Transverse colon (tissue), 3 donors: ENCODE data around the gene PDIA2.

ENCODE experiments used
- EP300 ChIP-seq: sonication (generic); formaldehyde crosslinking; IDR thresholded peaks from one replicate; pipeline ENCODE4 v1.6.1; 2017; ENCODE audit warnings: antibody characterized with exemption, low read depth
- TF ChIP-seq, protein P1 (sequence below), 5 experiments: fragments of 200-600 bp in 3 of 5; fragments of 450-650 bp in 2 of 5; sonication (generic) in 3 of 5; IDR thresholded peaks; 1 replicate in 2 of 5; 2 replicates in 3 of 5; pipeline ENCODE4 v1.5.1; 2016 to 2017; ENCODE audit warnings: antibody characterized with exemption in 5 of 5, inconsistent platforms in 3 of 5, mild to moderate bottlenecking in 2 of 5, moderate library complexity in 1 of 5

DNA sequence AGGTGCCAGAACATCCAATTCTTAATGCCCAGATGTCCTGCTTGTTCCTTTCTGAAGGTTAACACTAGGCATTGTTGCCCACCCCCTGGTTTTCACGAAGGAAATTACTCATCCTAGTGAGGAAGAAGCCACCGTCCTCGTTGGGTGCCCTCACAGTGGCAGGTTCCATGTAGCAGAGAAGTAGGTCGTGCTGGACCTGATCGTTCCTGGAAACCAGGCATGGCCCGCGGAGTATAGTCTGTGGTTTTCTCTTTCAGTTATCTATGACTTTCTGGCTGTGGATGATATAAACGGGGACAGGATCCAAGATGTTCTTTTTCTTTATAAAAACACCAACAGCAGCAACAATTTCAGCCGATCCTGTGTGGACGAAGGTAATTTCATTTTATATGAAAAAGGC lies 23.7 kb upstream of the PDIA2 start:
- TF ChIP-seq, protein P1, sequence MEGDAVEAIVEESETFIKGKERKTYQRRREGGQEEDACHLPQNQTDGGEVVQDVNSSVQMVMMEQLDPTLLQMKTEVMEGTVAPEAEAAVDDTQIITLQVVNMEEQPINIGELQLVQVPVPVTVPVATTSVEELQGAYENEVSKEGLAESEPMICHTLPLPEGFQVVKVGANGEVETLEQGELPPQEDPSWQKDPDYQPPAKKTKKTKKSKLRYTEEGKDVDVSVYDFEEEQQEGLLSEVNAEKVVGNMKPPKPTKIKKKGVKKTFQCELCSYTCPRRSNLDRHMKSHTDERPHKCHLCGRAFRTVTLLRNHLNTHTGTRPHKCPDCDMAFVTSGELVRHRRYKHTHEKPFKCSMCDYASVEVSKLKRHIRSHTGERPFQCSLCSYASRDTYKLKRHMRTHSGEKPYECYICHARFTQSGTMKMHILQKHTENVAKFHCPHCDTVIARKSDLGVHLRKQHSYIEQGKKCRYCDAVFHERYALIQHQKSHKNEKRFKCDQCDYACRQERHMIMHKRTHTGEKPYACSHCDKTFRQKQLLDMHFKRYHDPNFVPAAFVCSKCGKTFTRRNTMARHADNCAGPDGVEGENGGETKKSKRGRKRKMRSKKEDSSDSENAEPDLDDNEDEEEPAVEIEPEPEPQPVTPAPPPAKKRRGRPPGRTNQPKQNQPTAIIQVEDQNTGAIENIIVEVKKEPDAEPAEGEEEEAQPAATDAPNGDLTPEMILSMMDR (IDR thresholded peaks at IDR 0.05) = no peak
- no peak for TF ChIP-seq EP300
